IPS-11a (cell line): ENCODE results near the gene LATS2.

Source experiments
- H3K4me3 ChIP-seq: one replicate; pipeline ENCODE4 v1.5.1; 2013; ENCODE audit warnings: low read depth, low read length, control low read depth

The LATS2 gene

DNA sequence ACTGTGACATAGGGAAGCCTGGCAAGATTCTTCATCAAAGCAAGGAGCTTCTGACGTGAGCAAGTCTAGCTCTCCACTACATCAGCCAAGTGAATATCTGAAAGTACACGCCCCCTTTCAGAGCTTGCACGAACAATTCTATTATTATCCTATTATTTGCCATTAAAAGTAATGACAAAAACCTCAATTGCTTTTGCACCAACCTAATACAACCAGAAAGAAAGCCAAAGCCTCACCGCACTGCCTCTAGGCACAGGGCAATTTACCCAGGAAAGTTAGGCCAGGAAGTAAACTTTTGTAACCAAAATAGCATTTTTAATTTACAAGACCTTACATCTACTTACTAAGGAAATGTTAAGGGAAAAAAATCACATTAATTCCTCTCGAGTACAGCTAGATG lies 41.2 kb downstream of the LATS2 start:
- H3K4me3 ChIP-seq: no peak overlapping the region

DNA sequence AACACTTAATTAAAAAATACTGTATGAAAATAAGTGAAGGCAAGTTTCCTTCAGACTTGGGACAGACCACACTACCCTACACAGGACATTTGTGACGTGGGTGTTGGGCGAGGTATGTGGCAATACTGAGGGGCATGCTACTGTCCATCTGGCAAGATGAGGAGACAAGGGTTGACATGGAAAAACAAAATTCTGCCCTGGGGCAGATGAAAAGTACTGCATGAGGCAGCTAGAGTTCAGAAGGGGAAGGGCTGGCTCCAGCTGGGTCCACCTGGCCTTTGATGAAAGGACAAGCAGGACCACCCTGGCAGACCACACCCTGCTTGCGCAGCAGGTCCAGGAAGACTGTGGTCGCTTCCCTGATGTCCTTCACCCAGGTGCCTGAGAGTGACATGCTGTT lies 43.2 kb downstream of the LATS2 start:
- no peak overlapping the region for H3K4me3 ChIP-seq

DNA sequence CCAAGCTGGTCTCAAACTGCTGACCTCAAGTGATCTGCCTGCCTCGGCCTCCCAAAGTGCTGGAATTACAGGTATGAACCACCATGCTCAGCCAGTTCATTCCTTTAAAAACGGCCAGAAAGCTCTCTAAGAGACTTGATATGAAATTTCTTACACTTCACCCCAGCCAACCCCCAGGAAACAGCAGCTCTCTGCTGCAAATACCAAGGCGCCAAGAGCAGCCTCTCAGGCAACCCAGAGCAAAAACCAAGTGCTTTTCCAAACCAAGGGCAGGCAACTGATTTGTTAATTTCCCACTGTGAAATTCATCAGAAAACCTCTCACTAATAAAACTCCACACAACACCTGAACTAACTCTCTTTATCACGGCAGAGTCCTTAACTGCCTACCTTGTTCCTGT lies 44.9 kb downstream of the LATS2 start:
- H3K4me3 ChIP-seq: no peak overlapping the region

DNA sequence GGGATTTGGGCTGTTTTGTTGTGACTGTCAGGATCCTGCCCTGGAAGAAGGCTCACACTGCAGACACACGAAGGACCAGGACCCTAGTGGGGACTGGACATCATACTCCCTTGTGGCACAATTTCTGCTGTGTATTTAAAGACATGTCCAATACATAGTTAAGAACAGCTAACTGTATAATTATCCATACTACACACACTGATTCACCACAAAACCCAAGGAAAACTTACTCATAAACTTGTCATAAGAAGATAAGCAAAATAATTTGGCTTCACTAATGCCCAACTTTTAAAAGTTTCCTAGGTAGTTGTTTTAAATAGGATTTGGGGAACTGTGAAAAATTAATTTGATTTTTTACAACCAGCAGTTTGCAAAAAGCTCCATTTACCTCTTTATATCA lies 46.1 kb downstream of the LATS2 start:
- no peak overlapping the region for H3K4me3 ChIP-seq

DNA sequence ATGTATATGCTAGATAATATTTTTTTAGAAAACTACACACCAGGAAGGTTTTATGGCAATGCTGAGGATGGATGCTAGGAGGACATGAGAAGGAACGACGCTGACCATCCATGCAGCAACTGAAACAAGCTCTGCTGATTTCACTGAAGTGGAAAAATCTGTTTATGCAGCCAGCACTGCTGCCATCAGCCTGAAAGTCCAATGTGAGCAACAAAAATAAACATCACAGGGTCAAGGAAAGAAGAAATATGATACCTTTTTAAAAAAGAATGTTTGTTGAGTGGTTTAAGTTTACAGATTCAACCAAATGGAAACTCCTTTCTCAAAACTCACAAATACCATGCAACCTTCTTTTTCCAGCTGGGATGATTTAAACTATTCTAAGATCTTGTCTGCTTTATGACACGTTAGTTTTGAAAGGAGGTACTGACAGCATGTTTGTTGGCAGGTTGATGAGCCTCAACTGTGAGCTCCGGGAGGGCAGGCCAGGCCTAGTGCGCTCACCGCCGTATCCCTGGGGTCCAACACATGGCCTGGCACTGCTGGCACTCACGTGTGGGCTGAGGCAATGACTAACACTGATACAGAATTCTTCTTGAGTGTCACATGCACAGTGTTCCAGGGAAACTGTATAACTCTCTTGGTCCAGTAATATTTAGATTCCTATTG lies 46.8 kb downstream of the LATS2 start:
- no peak overlapping the region for H3K4me3 ChIP-seq

DNA sequence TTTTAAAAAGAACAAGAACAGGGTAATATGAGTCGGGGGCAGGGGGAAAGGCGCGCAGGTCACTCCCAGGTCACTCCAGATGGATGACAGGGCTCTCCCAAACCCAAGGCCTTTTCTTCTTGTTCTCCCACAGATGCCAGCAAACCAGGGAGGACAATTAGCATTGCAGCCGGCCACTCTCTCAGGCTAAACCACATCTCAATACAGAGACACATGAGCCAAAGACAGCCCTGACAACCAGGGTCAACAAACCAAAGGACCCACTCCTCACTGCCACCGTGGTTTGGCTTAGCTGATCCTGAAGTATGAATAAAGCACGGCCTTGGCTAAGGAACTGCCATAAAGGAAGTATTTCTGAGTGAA lies 47.3 kb downstream of the LATS2 start:
- no peak overlapping the region for H3K4me3 ChIP-seq

DNA sequence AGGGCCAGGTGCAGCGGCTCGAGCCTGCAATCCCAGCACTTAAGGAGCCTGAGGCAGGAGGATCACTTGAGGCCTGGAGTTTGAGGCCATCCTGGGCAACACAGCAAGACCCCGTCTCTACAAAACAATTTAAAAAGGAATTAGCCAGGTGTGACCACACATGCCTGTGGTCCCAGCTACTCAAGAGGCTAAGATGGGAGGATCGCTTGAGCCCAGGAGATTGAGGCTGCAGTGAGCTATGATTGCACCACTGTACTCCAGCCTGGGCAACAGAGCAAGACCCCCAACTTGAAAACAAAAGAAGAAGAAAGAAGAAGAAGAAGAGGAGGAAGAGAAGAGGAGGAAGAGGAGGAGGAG lies 47.7 kb downstream of the LATS2 start:
- H3K4me3 ChIP-seq: no peak overlapping the region

DNA sequence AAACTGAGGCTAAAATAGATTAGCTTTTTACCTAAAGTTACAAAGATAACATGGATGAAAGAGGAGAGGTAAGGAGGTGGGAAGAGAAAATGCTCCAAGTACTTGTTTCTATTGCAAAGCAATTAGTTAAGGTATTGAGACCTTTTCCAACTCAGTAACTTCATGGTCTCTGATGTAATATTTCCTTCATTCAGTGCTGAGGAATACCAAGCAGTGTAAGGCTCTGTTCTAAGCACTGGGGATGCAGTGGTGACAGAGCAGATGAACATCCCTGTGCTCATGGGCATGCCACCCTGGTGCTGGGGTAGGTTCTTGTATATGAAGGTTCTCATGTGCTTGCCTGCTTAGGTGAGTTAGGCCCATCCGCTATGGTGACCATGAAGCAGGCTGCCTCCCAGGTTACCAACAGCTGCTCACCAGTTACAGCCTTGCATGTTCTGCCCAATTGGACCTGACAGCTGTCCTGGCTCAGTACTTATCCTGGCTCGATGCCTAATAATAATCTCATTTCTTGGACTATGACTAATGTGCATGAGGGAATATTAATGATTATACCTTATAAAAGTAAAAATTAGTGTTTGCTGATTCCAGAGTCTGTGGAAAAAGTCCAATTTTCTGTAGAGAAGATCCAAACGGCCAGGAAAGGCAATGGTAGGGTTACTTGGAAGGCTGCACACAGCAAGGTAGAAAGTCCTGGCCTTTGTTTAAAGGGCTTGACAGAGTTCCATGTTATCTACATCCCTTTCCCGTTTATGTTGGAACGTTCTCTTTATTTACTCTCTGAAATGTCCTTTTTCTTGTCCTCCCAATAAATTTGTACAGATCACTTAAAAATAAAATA lies 48.3 kb downstream of the LATS2 start:
- no peak overlapping the region for H3K4me3 ChIP-seq

DNA sequence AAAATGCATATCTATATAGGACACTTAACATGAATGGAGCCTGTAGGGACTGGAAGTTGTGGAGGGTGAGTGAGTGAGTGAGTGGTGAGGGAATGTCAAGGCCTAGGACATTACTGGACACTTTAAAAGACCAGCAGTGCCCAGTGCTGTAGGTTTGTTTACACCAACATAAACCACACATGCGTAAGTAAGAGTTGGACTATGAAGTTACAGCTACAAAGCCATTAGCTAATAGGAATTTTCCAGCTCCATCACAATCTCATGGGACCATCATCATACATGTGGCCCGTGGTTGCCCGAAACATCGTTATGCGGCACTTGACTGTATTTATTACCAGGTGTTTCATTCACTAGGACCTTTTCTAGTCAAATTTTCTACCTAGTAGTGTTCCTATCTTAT lies 49.2 kb downstream of the LATS2 start:
- H3K4me3 ChIP-seq: no peak overlapping the region

DNA sequence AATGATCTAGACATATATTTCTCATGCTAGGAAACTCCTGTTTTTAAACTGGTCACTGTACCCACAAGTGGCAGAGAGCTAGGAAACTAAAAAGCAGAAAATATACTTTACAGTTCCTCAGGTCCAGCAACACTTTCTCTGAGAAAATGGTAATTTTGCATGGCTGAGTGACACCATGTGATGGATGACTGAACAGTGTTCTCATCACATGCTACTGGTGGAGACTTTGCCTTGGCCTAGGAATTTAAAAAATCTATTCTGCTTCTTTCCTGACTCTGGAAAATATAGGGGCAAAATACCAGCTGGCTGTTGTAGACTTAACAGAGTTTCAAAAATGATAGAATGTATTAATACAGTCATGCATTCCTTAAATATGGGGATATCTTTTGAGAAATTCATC lies 50.0 kb downstream of the LATS2 start:
- no peak overlapping the region for H3K4me3 ChIP-seq

DNA sequence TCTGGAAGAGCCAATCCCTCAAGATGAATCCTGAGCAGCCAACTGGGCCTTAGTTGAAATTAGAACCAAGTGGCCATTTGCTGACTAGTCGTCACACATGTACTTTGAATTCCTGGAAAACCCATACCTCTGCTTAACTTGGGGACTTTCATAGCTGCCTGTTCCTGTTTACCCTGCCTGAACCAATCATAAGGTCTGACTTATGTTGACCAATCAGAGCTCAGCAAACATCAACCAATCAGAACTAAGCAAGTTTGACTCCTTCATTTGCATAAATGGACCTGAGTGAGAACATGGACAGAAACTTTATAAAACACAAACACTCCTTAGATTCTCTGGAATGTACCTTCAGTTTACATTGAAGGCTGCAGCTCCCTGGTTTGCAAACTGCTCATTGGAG lies 50.8 kb downstream of the LATS2 start:
- H3K4me3 ChIP-seq: no peak overlapping the region

DNA sequence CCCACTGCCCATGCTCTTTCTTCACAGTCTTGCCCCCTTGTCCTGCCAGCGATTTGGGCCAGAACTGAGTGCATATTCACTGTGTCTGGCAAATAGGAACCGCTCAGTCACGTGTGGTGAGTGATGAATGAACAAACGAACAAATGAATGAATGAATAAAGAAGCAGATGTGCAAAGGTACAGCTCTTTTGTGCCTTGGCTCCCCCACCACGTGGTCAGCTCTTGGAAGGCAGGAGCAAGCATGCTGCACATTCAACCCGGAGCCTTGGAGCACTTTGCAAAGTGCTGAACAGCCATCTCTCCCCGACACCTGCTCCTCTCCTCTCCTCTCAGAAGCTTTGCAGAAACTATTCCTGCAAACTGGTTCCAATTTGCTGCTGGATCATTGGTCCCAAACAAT lies 52.4 kb downstream of the LATS2 start:
- no peak overlapping the region for H3K4me3 ChIP-seq

DNA sequence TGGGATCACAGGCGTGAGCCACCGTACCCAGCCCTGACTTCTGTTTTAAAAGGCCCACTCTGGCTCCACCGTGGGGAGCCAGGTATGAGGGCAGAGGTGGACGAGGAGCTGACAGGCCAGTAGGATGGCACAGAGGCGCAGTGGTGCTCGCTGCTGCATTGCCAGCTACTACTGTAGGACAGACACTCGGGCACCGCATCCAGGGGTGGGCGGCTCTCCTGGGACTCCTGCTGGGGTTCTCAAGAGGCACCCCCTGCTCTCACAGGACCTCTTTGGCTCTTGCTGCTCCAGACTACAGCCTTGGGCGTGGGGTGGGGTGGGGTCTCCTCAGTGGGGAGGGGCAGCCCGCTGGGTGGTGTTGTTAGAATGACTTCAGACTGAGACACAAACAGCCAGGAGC lies 53.4 kb downstream of the LATS2 start:
- H3K4me3 ChIP-seq: no peak overlapping the region

DNA sequence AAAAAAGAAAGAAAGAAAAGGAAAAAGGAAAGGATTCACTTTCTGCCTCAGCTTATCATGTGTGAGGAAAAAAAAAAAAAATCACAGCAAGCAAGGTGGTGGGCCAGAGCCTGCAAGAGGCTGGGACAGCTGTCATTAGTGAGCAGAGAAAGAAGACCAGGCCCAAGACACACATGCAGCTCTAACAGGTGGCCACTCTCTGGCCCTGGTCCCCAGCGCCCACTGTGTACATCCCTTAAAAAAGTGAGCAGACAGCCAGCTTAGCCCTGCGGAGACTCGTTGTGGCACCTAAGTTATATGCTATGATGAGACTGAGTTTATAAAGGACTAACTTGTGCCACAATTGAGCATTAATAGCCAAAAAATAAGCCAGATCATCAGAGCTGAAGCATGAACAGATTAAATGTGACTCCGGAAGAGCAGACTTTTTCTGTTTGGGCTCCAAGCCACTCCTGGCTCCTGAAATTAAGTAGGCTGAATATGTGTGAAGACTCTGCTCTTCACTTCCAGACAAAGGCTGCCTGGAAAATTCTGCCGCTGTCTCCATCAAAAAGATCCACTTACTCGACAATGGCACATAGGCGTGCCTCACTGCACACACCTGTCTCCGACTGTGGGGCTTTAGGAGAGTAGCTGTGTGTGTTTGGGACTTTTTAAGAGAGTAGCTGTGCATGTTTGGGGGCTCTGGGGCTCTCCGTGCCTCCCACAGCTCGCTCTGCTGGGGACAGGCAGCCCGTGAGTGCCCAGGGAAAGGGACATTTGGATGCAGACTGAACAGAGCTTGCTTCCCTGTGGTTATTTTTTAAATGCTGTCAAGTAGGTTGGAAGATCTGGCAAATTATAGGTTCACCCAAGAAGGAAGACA lies 55.0 kb downstream of the LATS2 start:
- H3K4me3 ChIP-seq: no peak overlapping the region

DNA sequence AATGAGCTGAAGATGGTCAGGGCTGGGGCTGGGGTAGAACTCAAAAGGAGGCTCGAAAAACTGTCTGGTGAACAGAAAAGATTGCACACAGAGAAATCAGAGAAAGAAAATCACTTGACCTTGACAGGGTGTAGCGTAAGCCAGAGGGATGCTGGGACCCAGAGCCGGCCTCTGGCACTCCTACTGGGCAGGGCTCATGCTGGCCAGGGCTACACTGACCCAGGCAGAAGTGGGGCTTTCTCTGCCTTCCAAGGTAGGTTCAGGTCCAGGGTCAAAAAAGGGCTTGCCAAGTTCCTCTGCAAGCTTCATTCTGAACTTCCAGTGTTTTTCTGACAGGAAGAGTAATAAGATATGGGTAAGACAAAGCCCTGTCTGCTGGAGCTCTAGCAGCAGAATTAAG lies 56.2 kb downstream of the LATS2 start:
- H3K4me3 ChIP-seq: no peak overlapping the region

DNA sequence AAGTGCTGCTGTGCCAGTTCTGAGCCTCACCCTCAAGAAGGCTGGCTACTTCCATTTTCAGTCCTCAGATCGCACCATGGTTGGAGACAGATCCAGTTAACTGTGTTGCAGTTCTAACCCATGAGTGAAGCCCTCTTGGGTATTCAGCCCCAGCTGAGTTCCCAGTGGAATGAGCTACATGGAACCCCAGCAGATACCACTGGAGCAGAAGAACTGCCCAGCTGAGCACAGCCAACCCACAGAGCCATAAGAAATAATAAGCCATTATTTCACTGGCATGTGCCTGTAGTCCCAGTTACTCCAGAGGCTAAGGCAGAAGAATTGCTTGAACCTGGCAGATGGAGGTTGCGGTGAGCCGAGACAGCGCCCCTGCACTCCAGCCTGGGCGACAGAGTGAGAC lies 59.9 kb downstream of the LATS2 start:
- no peak overlapping the region for H3K4me3 ChIP-seq

DNA sequence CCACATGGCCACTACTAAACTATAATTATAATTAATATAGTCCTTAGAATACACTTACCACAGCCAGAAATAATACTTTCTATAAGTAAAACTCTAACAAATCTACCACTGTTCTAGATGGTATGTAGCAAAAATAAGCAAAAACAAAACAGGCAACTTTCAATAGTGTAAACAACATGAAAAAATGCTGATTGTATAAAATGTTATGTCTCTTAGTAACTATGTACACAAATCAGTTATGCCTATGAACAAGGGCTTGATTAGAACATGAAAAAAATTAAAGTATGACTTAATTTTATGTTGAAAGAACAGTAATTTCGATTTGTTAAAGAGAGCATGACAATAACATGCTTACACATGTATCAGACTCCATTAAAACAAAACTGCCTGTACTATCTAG lies 60.7 kb downstream of the LATS2 start:
- H3K4me3 ChIP-seq: no peak overlapping the region

DNA sequence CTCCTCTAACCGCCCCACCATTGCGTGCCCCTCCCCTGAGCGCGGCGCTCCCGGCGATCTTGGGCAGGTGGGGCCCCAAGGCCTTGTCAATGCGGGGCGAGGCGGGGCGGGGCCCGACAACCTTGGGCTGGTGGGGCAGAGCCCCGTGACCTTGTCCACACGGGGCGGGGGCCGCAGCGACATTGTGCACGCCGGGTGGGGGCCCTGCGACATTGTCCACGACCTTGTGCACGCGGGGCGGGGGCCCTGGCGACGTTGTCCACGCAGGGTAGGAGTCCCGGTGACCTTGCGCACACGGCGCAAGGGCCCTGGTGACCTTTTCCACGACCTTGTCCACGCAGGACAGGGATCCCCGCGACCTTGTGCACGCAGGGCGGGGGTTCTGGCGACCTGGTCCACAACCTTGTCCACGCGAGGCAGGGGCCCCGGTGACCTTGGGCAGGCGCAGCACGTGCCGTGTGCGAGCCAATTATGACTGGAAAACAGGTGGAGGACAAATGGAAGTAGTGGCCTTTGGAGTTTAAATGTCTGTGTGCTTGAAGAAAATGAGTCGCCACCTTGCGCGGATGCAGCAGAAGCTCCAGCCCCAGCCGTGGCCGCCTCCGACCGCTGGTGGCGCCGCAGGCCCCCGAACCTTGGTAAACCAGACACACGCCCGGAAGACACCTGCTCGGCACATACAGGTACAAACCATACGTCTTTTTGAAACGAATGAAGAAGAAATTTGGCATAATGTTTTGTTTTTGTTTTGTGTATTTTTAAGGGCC lies 62.6 kb downstream of the LATS2 start:
- H3K4me3 ChIP-seq: no peak overlapping the region

DNA sequence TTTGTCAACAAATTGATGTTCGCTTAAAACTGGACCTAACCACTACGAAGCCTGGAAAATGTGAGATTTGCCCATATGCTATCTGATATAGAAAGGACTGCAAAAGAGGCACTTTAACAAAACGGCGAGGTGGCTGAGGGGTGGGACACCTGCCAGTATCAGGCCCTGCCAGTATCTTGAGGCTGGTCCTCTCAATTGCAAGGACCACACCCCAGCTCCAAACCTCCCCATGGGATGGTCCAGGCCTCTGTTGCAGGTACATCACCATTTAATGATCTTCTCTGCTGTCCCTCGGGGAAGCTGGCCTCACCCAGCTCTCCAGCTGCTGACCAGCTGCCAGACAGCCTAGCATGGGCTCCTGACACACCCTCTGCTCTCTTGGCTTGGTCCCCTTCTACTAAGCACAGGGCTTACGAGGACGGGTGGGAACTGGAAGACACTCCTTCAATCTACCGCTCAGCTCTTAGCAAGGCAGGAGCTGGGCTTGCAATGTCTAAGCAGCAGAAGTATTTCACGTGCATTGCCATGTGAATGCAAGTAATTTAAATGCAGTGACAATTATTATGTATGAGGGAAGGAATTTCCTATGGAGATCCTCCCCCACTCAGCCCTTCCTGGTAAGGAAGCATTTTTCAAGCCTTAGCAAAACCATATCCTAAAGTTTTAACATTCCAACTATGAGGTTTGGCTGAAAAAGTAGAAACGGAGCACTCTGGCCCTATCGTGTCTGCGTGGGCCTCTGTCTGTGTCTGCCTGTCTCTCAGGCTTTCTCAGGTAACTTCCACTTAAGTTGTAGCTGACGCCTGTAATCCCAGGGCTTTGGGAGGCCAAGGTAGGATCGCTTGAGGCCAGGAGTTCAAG lies 63.9 kb downstream of the LATS2 start:
- H3K4me3 ChIP-seq: no peak overlapping the region

DNA sequence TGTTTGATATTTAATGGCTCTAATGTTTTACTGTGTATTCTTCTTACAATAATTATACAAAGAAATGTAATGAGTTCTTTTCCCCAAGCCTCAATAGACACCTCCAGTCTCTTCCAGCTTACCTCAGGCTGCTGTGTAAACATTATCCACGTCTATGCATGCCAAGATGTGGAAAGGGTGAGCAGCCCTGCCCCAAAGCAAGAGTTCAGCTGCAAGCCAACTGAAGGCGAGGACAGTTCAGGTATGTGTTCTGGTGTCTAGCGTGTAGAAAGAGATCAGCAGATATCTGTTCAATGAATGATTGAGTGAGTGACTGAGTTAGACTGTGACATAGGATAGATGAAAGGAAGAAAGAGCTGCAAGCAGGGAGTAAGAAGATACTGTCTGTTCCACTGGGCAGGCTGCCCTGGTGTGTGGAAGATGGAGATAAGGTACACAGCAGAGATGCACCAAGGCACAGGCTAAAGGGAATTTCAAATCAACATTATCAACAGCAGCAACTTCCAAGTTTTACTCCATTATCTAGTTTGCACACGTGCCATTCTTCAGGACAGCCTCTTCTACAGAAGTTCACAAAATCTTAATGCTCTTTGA lies 66.0 kb downstream of the LATS2 start:
- H3K4me3 ChIP-seq: no peak overlapping the region
